Lung (tissue), 12 donors: ENCODE data around the gene MMP25. TPM values are rescaled to one million over a fixed set of nuclear protein-coding genes. Genes with fewer than 3 reads are reported as not detected.
"Not testable (repeated sequence)": the region's sequence is repeated elsewhere in the genome, so short reads cannot be mapped to it uniquely, and the experiment has no call there.

ENCODE experiments used
- ATAC-seq: fragments of 200-7000 bp; cut with Tn5 transposase; one replicate; pipeline ENCODE4 v1.9.1; 2020; ENCODE audit warnings: moderate number of reproducible peaks; ENCODE audit not compliant: insufficient read depth, low FRiP score
- DNase-seq, 3 donors: peaks; one replicate each; pipeline ENCODE4 v3.0.0-alpha.2; 2013 to 2017
- H3K27ac ChIP-seq, 2 donors: one replicate each; pipeline ENCODE4 v1.5.1; 2013; ENCODE audit warnings: mild to moderate bottlenecking in 2 of 2, moderate library complexity in 2 of 2, control low read depth in 1 of 2, inconsistent platforms in 1 of 2, low read depth in 1 of 2, low read length in 1 of 2
- H3K27me3 ChIP-seq, 3 donors: one replicate each; pipeline ENCODE4 v1.5.1; 2013; ENCODE audit warnings: low read length in 2 of 3; ENCODE audit not compliant: control insufficient read depth in 3 of 3, insufficient read depth in 3 of 3
- H3K36me3 ChIP-seq, 4 donors: one replicate each; pipeline ENCODE4 v1.5.1; 2013; ENCODE audit warnings: low read length in 4 of 4, mild to moderate bottlenecking in 1 of 4, moderate library complexity in 1 of 4; ENCODE audit not compliant: control insufficient read depth in 4 of 4, insufficient read depth in 4 of 4
- H3K4me1 ChIP-seq, 5 donors: one replicate each; pipeline ENCODE4 v1.5.1; 2013; ENCODE audit warnings: low read length in 5 of 5, mild to moderate bottlenecking in 2 of 5, moderate library complexity in 1 of 5; ENCODE audit not compliant: control insufficient read depth in 5 of 5, insufficient read depth in 5 of 5
- H3K4me3 ChIP-seq: one replicate; pipeline ENCODE4 v1.5.1; 2013; ENCODE audit warnings: mild to moderate bottlenecking, control low read depth, moderate library complexity
- H3K9ac ChIP-seq, 2 donors: one replicate each; pipeline ENCODE4 v1.5.1; 2013; ENCODE audit warnings: low read length in 2 of 2, control low read depth in 1 of 2; ENCODE audit not compliant: insufficient read depth in 1 of 2
- H3K9me3 ChIP-seq, 4 donors: one replicate each; pipeline ENCODE4 v1.5.1; 2013; ENCODE audit warnings: low read length in 3 of 4, mild to moderate bottlenecking in 1 of 4, moderate library complexity in 1 of 4; ENCODE audit not compliant: control insufficient read depth in 4 of 4, insufficient read depth in 3 of 4
- WGBS, 2 donors: extraction: QIAGEN DNeasy Blood & Tissue Kit; methylation state at CpG; one replicate each; pipeline ENCODE4 v1.1.7; 2013; 5-methylcytosine and 5-hydroxymethylcytosine counted together
- polyA plus RNA-seq, 2 donors: library from polyadenylated mRNA; stranded (reverse); fragments of 200-250 nt; gene quantifications; one replicate each; pipeline ENCODE4 v1.2.1, GENCODE V29; 2013
- total RNA-seq, 2 donors: library from RNA; depleted of rRNA in 1 of 2; stranded (reverse); fragments of >200 nt in 1 of 2; gene quantifications; one replicate each; pipeline ENCODE4 v1.2.1, GENCODE V29; 2014 to 2021
- TF ChIP-seq, protein P1 (sequence below): IDR thresholded peaks from 2 replicates; pipeline ENCODE4 v1.5.1; 2012; ENCODE audit warnings: mild to moderate bottlenecking; ENCODE audit errors: control extremely low read depth, extremely low read depth
- donor health status: control.
- donor health status: control.
- donor health status: Bipolar disorder and iron deficiency.
- donor health status: healthy.
- donor health status: DM: yes; HTN: yes; CAD: no.

Gene MMP25
- total and polyA plus RNA-seq, 4 donors: 4.2 to 94.4 (median 20.6) TPM

DNA sequence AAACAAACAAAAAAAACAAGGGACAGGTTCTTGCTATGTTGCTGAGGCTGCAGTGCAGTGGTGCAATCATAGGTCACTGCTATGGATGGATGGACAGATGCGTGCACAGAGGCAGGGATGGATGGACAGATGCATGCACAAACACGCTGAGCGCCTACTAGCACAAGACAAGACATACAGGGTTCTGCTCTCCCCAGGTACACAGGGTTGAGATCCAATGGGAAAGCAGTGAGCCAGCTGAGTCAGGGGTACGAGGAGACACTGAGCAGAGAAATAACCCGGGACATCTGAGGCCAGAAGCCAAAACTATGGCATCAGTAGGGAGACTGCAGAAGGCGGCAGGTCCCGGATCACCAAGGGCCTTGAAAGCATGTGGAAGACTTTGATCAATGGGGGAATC lies 25.3 kb downstream of the MMP25 start:
- Histone ChIP-seq H3K4me3 (no peak overlapping the region), H3K9ac (no peak overlapping the region), H3K36me3 (peaks cover 0 to 17% (median 0%) of the 10 kb centered on the region in 4 donors), H3K27me3 (peaks cover 0 to 7% (median 0%) of the 10 kb centered on the region in 3 donors), H3K4me1 (peaks cover 0 to 12% (median 0%) of the 10 kb centered on the region in 5 donors), H3K27ac (no peak overlapping the region), H3K9me3 (no peaks in the 10 kb centered on the region)
- TF ChIP-seq, protein P1, sequence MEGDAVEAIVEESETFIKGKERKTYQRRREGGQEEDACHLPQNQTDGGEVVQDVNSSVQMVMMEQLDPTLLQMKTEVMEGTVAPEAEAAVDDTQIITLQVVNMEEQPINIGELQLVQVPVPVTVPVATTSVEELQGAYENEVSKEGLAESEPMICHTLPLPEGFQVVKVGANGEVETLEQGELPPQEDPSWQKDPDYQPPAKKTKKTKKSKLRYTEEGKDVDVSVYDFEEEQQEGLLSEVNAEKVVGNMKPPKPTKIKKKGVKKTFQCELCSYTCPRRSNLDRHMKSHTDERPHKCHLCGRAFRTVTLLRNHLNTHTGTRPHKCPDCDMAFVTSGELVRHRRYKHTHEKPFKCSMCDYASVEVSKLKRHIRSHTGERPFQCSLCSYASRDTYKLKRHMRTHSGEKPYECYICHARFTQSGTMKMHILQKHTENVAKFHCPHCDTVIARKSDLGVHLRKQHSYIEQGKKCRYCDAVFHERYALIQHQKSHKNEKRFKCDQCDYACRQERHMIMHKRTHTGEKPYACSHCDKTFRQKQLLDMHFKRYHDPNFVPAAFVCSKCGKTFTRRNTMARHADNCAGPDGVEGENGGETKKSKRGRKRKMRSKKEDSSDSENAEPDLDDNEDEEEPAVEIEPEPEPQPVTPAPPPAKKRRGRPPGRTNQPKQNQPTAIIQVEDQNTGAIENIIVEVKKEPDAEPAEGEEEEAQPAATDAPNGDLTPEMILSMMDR: no peak
- WGBS, 2 donors: 91 to 92% methylated on average over 7 of the region's 7 CpGs
- ATAC-seq (no peak), DNase-seq (no peak)

DNA sequence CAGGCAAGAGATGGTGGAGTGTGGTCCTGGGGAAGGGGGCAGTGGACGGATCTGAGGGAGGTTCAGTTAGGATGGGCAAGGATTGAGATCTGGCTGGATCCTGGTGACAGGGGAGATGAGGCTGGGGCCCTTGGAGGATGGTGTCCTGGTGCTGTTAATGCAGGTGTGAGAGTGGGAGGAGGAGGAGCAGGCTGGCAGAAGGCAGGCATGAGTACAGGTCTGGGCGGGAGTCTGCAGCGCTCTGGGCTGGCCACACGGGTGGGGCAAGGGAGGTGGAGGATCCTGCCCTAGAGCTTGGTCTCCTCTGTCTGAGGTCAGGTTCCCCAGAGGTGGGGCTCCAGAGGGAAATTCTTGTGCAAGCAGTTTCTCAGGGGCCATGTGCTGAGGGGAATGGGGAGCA lies 25.8 kb downstream of the MMP25 start:
- H3K9ac ChIP-seq, H3K27ac ChIP-seq, H3K9me3 ChIP-seq, ATAC-seq, DNase-seq, H3K4me3 ChIP-seq, H3K27me3 ChIP-seq: not testable (repeated sequence)
- Histone ChIP-seq H3K36me3 (peaks cover 0 to 17% (median 0%) of the 10 kb centered on the region in 4 donors), H3K4me1 (peaks cover 0 to 12% (median 0%) of the 10 kb centered on the region in 5 donors)
- WGBS, 2 donors: 30 to 51% methylated on average over 3 of the region's 4 CpGs

DNA sequence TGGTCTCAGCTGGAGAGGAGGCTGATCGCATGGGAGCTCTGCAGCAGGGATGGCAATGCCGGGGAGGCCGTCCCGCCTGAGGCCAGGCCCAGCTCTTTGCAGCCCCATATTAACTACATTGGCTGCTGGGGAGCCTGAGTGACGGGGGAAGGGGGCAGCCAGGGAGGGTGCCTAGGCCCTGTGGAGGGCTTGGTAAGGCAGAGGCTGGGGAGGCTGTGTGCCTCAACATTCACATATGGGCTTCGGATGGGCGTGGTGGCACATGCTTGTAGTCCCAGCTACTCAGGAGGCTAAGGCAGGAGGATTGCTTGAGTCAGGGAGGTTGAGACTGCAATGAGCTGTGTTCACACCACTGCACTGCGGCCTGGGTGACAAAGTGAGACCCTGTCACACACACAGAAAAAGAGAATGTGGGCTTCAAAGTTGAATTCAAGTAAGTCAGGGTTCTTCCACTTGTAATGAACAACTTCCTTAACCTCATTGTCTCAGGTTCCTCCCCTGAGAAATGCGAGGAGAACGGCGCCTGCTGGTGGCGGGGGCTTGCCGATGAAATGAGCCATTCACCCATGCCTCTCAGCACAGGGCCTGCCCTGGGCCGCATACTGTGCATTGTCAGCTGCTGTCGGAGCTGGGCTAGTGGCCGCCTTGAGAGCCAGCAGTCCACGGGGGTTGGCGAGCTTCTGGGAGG lies 26.4 kb downstream of the MMP25 start:
- ATAC-seq, H3K27ac ChIP-seq, H3K9me3 ChIP-seq, H3K4me3 ChIP-seq, H3K27me3 ChIP-seq, H3K9ac ChIP-seq, H3K4me1 ChIP-seq, DNase-seq: not testable (repeated sequence)
- H3K36me3 ChIP-seq: peaks cover 0 to 13% (median 0%) of the 10 kb centered on the region in 4 donors
- 64 to 66% methylated on average over 8 to 9 of the region's 18 CpGs for WGBS, 2 donors

DNA sequence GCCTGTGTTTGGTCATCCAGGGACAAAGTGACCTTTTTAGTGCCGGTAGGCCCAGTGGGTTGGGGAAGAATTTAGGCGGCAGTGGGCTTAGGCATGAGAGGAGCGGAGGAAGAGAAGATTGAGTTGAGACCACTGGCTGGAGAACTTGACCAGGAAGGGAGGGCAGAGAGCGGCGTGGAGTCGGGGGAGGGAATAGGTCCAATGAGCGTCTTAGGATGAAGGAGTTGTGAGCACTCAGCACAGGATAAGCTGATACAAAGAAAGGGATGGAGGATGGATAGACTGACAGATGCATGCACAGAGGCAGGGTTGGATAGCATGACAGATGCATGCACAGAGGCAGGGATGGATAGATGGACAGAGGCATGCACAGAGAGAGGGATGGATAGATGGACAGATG lies 27.1 kb downstream of the MMP25 start:
- no peak for DNase-seq

More for the DNA sequence above, 27.1 kb downstream of the MMP25 start:
- H3K4me3 ChIP-seq: no peak overlapping the region
- 80 to 88% methylated on average over 7 of the region's 7 CpGs for WGBS, 2 donors
- H3K36me3 ChIP-seq: peaks cover 0 to 9% (median 0%) of the 10 kb centered on the region in 4 donors
- H3K9ac ChIP-seq: no peak overlapping the region
- no peak overlapping the region for H3K27ac ChIP-seq
- ATAC-seq: no peak
- TF ChIP-seq, protein P1: no peak
- peaks cover 0 to 7% (median 0%) of the 10 kb centered on the region in 3 donors for H3K27me3 ChIP-seq
- H3K4me1 ChIP-seq: peaks cover 0 to 5% (median 2%) of the 10 kb centered on the region in 5 donors
- H3K9me3 ChIP-seq: no peaks in the 10 kb centered on the region
